Posterior cingulate gyrus (tissue), 11 donors: ENCODE results near the gene KCNIP3.
"Not testable (repeated sequence)": the region's sequence is repeated elsewhere in the genome, so short reads cannot be mapped to it uniquely, and the experiment has no call there.

Experiments used
- DNase-seq, 10 donors: peaks; one replicate each; pipeline versions ENCODE4 v3.0.0 to v3.0.0-alpha.2; 2020 to 2021; ENCODE audit warnings: mixed read lengths in 3 of 10
- intact Hi-C: fragments of 100-400 bp; cut with DNase I; formaldehyde crosslinking; loops from one replicate; pipeline ENCODE4 v1.15.1; 2023

The KCNIP3 gene

DNA sequence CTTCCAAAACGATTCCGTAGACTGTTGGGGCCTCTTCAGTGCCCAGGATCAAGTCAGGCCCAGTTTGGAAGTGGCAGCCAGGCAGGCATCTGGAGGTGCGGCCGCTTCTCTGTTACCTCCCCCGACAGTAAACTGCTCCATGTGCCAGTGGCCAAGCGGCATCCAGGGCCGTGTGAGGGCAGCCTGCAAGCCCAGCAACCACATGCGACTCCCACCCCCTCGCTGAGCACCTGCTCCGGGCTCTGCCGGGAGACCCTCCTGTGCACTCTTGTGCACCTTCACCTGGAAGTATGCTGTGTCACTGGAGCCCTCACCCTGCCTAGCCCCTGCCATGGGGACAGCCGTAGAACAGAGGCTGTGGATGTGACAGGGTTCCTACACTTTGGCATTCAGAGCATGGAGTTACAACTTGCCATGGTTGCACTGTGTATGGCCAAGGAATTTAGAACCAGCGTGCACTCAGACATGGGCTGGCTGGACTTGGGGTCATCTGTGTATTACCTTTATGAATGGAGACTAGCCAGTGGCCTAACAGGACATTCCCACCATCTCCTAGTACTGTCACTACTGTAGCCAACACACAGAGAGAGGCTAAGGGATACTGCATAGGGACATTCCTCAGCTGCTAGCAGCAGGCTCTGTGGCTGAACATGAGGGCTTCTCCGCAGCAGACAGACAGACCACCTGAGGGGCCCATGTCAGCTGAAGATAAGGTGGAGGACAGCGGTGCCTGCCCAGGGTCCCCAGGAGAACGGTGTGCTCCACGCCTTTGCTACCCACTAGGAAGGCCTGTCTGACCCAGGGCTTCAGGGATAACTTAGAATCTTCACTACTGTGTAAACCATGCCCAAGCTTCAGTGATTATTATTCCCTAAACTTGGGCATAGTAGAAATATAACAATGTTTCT, 80.3 kb downstream of the KCNIP3 start:
- DNase-seq = peak in 2 of 10 donors; percentile 75
- intact Hi-C loops = no loop called here

- peak in 1 of 10 donors; percentile 55 for DNase-seq
- intact Hi-C loops = not testable (repeated sequence)
Observed at GRCh38 chr2:95378281-95378680, 81.1 kb downstream of the KCNIP3 start.

DNA sequence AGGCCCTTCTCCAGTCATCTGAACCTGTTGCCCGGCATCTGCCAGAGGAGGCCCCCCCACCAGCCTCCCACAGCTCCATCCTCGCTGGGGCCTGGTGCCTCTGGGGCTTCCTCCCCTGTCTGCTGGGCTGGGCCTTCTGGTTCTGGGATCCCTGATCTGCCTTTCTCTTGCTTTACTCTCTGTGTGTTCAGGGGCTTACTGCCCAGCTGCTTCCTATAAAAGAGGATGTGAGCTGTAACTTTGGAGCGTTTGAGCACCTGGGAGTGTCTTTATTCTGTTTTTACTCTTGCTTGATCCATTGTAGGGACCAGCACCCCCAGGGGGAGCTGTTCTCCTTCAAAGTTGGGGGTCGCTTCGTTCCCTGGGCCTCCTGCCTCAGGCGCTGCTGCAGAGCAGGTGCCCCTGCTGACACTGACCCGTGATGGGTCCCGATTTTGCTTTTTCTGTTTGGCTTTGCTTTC, 82.3 kb downstream of the KCNIP3 start:
- intact Hi-C loops = no loop called here
- peak in 2 of 10 donors; percentile 31 to 71 for DNase-seq

DNA sequence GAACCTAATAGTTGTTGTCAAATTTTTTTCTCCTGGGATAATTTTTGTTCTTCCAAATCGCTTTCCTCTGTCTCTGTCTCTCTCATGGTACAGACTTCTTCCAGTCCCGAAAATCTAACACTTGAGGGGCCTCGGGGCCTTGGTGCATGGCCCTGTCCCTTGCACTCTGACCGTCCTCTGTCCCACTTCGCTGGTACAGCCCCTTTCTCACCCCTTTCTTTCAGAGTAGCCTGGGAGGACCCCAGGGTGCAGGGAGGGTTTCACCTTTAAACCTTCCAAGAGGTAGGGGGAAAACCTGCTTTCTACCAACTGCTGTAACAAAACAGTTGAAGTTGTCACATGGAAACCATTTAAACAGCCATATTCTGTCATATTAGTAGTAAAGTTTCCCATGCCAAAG, 83.1 kb downstream of the KCNIP3 start:
- peak in 2 of 10 donors; percentile 37 to 40 for DNase-seq
- intact Hi-C loops = no loop called here

DNA sequence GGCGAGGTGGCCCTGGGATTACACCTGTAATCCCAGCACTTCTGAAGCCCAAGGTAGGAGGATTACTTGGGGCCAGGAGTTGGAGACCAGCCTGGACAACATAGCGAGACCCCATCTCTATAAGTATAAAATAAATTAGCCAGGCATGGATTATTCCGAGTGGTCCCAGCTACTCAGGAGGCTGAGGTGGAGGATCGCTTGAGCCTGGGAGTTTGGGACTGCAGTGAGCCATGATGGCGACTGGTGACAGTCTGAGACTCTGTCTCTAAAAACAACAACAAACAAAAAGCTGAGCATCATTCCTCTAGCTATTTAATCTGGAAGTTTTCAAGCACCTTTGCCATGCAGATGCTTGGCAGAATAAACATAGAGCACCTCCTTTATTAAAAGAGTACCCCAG, 83.6 kb downstream of the KCNIP3 start:
- DNase-seq = peak in 2 of 10 donors; percentile 21 to 37
- intact Hi-C loops = no loop called here

DNA sequence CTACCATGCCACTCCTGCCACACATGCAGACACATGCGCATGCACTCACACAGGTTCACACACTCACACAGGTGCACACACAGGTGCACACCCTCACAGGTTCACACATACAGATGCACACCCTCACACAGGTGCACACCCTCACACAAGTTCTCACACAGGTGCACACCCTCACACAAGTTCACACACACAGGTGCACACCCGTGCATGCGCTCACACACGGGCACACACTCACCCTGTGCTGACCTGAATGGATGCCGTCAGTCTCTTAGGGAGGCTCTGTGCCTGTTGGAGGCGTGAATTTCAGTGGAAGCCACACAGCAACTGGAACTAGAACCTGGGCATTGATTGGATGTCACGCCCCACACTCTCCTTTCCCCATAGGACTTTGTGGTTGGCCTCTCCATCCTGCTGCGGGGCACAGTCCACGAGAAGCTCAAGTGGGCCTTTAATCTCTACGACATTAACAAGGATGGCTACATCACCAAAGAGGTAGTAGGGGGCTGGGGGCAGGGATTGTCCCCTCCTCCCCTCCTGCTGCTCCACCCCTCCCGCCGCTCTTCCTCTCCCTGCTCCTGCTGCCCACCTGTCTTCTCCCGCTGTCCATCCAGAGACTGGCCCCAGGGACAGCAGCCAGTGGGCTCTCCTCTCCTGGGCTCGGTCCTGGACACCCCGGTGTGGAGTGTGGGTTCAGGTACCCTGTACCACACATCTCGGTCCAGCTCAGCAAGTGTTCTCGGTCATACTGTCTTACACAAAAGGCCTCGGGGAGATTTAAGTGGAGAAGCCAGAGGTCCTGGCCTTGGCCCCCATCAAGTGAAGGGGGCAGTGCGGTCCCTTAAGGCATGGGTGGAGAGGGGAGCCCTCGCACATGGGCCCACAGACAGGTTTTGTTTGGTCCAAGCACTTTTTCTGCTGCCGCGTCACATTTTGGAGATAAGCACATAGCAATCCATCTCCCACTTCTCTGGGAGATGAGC, 84.4 kb downstream of the KCNIP3 start:
- intact Hi-C loops = no loop called here
- peak in 2 of 10 donors; percentile 42 to 67 for DNase-seq

DNA sequence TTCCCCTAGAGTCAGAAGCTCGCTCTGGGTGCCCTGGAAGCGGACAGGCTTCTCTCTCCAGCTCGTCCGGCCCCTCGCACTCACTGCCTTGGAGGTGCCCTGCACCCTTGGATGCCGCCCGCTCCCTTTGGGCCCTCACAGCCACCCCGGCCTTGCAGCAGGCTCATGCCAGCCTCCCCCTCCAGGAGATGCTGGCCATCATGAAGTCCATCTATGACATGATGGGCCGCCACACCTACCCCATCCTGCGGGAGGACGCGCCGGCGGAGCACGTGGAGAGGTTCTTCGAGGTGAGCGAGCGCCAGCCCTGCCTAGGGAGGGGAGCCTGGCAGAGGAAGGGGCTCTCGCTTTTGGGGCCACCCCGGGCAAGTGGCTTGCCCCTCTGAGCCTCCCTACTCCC, 85.0 kb downstream of the KCNIP3 start:
- intact Hi-C loops = no loop called here

GRCh38 chr2:95382686-95383634, 85.8 kb downstream of the KCNIP3 start:
- intact Hi-C loops = no loop called here
- DNase-seq = peak in 2 of 10 donors; percentile 57 to 79

More for the DNA sequence above, 85.0 kb downstream of the KCNIP3 start:
- peak in 2 of 10 donors; percentile 80 to 83 for DNase-seq

GRCh38 chr2:95383635-95384027, 86.5 kb downstream of the KCNIP3 start:
- DNase-seq = peak in 2 of 10 donors; percentile 49 to 72

DNA sequence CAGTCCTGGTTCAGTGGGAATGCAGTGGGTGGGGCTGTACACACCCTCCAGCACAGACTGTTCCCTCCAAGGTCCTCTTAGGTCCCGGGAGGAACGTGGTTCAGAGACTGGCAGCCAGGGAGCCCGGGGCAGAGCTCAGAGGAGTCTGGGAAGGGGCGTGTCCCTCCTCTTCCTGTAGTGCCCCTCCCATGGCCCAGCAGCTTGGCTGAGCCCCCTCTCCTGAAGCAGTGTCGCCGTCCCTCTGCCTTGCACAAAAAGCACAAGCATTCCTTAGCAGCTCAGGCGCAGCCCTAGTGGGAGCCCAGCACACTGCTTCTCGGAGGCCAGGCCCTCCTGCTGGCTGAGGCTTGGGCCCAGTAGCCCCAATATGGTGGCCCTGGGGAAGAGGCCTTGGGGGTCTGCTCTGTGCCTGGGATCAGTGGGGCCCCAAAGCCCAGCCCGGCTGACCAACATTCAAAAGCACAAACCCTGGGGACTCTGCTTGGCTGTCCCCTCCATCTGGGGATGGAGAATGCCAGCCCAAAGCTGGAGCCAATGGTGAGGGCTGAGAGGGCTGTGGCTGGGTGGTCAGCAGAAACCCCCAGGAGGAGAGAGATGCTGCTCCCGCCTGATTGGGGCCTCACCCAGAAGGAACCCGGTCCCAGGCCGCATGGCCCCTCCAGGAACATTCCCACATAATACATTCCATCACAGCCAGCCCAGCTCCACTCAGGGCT, 87.9 kb downstream of the KCNIP3 start:
- intact Hi-C loops = no loop called here
- peak in 2 of 10 donors; percentile 46 to 63 for DNase-seq

More at GRCh38 chr2:95383635-95384027, 86.5 kb downstream of the KCNIP3 start:
- intact Hi-C loops = no loop called here

GRCh38 chr2:95385570-95385984, 88.4 kb downstream of the KCNIP3 start:
- intact Hi-C loops = no loop called here
- peak in 2 of 10 donors; percentile 63 to 80 for DNase-seq

DNA sequence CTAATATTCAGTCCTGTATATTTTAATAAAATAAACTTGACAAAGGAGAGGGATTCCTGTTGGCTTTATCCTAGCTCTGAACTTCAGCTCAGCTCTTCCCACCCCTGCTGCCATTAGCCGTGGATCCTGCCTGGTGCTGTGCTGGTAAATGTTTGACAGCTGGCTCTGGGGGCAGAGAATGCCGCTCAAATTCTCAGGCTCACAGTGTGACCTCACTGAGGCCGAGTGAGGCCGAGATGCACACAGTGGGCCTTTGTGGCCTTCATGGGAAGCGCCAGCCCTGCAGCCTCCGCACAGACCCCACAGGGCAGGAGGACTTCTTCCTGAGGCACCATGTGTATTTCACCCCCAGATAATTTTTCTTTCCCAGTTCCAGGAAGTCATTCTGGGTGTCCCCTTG, 88.9 kb downstream of the KCNIP3 start:
- intact Hi-C loops = no loop called here
- DNase-seq = peak in 3 of 10 donors; percentile 3 to 71 (median 56)

DNA sequence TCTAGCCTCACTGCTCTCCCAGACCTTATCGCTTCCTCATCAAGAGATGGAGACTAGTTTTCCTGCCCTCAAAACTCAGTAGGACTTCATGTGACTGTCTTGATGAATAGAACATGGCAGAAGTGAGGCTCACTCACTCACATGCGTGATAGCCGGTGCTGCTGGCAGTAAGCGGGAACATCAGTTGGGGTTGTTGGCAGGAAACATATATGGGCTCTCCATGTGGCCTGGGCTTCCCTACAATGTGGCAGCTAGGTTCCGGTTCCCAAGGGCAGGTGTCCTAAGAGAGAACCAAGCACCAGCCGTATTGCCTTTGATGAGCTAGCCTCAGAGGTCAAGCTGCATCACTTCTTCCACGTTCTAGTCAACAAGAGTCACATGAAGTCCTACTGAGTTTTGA, 90.2 kb downstream of the KCNIP3 start:
- intact Hi-C loops = no loop called here
- DNase-seq = peak in 2 of 10 donors; percentile 19 to 56

DNA sequence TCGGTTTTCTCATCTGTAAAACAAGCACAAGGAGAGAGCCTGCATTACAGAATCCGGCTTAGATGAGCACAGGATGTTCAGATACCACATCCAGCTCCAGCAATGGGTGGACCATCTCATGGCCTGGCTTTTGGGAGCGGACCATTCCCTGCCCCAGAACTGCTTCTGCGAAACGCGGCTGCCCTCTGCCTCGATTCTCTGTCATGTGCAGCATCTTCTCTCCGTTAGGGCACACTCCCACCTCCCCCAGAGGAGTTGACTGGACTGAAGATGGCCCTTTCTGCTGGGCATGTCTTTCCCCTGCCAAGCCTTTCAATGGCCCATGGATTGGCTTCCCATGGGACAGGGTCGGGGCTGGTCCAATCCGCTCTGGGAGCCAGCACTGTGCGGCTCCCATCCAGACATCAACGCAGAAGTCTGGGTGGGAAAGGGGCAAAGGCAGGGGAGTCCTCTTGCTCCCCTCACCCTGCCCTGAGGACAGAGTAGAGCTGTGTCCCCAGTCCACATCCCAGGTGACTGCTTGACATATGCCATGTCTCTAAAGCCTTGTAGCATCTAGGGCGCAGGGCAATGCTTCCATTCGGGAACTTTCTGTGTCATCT, 91.0 kb downstream of the KCNIP3 start:
- intact Hi-C loops = no loop called here
- DNase-seq = peak in 2 of 10 donors; percentile 23 to 70

- DNase-seq = no peak
- intact Hi-C loops = no loop called here
Observed at GRCh38 chr2:95388856-95389244, 91.7 kb downstream of the KCNIP3 start.

GRCh38 chr2:95389245-95390119, 92.3 kb downstream of the KCNIP3 start:
- DNase-seq = peak; percentile 36 to 96 (median 72)
- intact Hi-C loops = no loop called here

DNA sequence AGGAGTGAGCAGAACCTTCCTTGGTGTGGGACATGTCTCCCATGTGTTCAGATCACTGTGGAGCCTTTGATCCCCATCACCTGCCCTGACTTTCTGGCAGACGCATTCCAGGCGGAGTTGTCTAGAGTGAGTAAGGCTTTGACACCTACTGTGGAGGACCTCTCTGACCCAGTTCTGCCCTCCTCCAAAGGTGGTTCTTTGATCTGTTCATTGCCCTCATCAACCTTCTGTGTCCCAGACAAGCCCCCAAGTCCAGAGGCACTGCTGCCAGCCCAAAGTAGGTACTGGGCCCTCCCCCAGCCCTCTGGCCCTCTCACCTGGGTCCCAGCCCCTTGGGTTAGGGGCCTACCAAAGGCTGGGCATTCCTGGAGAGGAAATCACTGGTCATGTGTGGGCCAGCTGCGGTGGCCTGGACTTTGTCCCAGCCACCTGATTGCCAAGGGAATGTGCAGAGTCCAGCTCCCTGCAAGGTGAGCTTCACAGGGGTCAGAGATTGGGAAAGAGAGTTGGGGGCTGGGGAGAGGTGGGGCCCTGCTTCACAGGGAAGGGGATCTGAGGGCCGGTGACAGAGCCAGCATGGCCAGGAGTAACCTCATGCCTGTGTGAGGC, 93.2 kb downstream of the KCNIP3 start:
- peak in 3 of 10 donors; percentile 2 to 56 (median 21) for DNase-seq
- intact Hi-C loops = no loop called here
